HG03571 (cell line): ENCODE results near the gene FAM131A.

Experiments
- ATAC-seq: cut with Tn5 transposase; IDR thresholded peaks from one replicate; pipeline ENCODE4 v1.9.1; 2021; ENCODE audit not compliant: unreplicated experiment

Gene FAM131A

GRCh38 chr3:184315871-184316661, 21.3 kb upstream of the FAM131A start:
- no peak for ATAC-seq

GRCh38 chr3:184316792-184317191, 20.6 kb upstream of the FAM131A start:
- ATAC-seq, result no peak

GRCh38 chr3:184317201-184317600, 20.2 kb upstream of the FAM131A start:
- no peak for ATAC-seq

GRCh38 chr3:184320104-184320445, 17.3 kb upstream of the FAM131A start:
- ATAC-seq, result no peak

- ATAC-seq, result no peak
These were observed 15.7 kb upstream of the FAM131A start for GRCh38 chr3:184321666-184322065.

- no peak for ATAC-seq
These were observed 14.5 kb upstream of the FAM131A start for GRCh38 chr3:184322731-184323487.

- ATAC-seq, result no peak
These were observed 13.7 kb upstream of the FAM131A start for GRCh38 chr3:184323696-184324095.

- no peak for ATAC-seq
These were observed 12.1 kb upstream of the FAM131A start for GRCh38 chr3:184325269-184325668.

- ATAC-seq, result no peak
These were observed 11.6 kb upstream of the FAM131A start for GRCh38 chr3:184325715-184326369.

GRCh38 chr3:184327171-184327570, 10.2 kb upstream of the FAM131A start:
- no peak for ATAC-seq

GRCh38 chr3:184328516-184328915, 8.9 kb upstream of the FAM131A start:
- no peak for ATAC-seq

- no peak for ATAC-seq
These were observed 4.9 kb upstream of the FAM131A start for GRCh38 chr3:184332370-184333090.

GRCh38 chr3:184333190-184333589, 4.2 kb upstream of the FAM131A start:
- no peak for ATAC-seq

- no peak for ATAC-seq
These were observed 3.7 kb upstream of the FAM131A start for GRCh38 chr3:184333700-184334099.

GRCh38 chr3:184334470-184335158, 2.8 kb upstream of the FAM131A start:
- ATAC-seq, result no peak

GRCh38 chr3:184335291-184335660, 2.1 kb upstream of the FAM131A start:
- ATAC-seq, result no peak

- ATAC-seq, result peak; percentile 66
These were observed 1.5 kb upstream of the FAM131A start for GRCh38 chr3:184335661-184336546.

- ATAC-seq, result no peak
These were observed 627 bp upstream of the FAM131A start for GRCh38 chr3:184336547-184337398.

GRCh38 chr3:184337981-184338380, 581 bp downstream of the FAM131A start:
- ATAC-seq, result no peak
